HG02870 (cell line): ENCODE measurements around the gene ACTR10.

ENCODE experiments used
- ATAC-seq: cut with Tn5 transposase; IDR thresholded peaks from one replicate; pipeline ENCODE4 v1.9.1; 2021; ENCODE audit warnings: mild to moderate bottlenecking, moderate library complexity; ENCODE audit not compliant: unreplicated experiment

Gene ACTR10

GRCh38 chr14:58199726-58200479 lies at the start of gene ACTR10:
TSS of gene ACTR10 (plus strand) at chr14:58200149. CDS start at chr14:58200218, 69 bp downstream.
- ATAC-seq, result peak; percentile 92

GRCh38 chr14:58150243-58150805 lies 49.6 kb upstream of the ACTR10 start:
- ATAC-seq, result no peak

GRCh38 chr14:58151133-58152013 lies 48.6 kb upstream of the ACTR10 start:
- ATAC-seq, result peak; percentile 39

GRCh38 chr14:58152014-58152857 lies 47.7 kb upstream of the ACTR10 start, which contains the start of gene ARMH4:
TSS of gene ARMH4 (minus strand) at chr14:58152213. CDS start at chr14:58139358, 12,855 bp downstream.
- peak; percentile 95 for ATAC-seq

- ATAC-seq, result no peak
Measured at GRCh38 chr14:58160561-58160960, 39.4 kb upstream of the ACTR10 start.

- ATAC-seq, result no peak
Measured at GRCh38 chr14:58166005-58166983, 33.7 kb upstream of the ACTR10 start.

GRCh38 chr14:58167057-58167456 lies 32.9 kb upstream of the ACTR10 start:
- ATAC-seq, result no peak

- ATAC-seq, result no peak
Measured at GRCh38 chr14:58167891-58168290, 32.1 kb upstream of the ACTR10 start.

GRCh38 chr14:58171090-58171489 lies 28.9 kb upstream of the ACTR10 start:
- peak; percentile 95 for ATAC-seq

- ATAC-seq, result no peak
Measured at GRCh38 chr14:58177125-58177524, 22.8 kb upstream of the ACTR10 start.

GRCh38 chr14:58189176-58189575 lies 10.8 kb upstream of the ACTR10 start:
- no peak for ATAC-seq

GRCh38 chr14:58191763-58192601 lies 8.0 kb upstream of the ACTR10 start:
- ATAC-seq, result no peak

GRCh38 chr14:58193542-58193941 lies 6.4 kb upstream of the ACTR10 start:
- ATAC-seq, result no peak

GRCh38 chr14:58196198-58196597 lies 3.8 kb upstream of the ACTR10 start:
- no peak for ATAC-seq

GRCh38 chr14:58198086-58198485 lies 1.9 kb upstream of the ACTR10 start:
- no peak for ATAC-seq

- peak; percentile 16 for ATAC-seq
Measured at GRCh38 chr14:58200480-58200841, 512 bp downstream of the ACTR10 start.

GRCh38 chr14:58200846-58201245 lies 897 bp downstream of the ACTR10 start:
- ATAC-seq, result no peak

GRCh38 chr14:58213176-58213575 lies 13.2 kb downstream of the ACTR10 start:
- no peak for ATAC-seq
